ACHN (cell line): ENCODE results near the gene ZCCHC7.
A peak's percentile ranks its signal among the peaks of the same experiment; 100 is the strongest.
"Not testable (repeated sequence)": the region's sequence is repeated elsewhere in the genome, so short reads cannot be mapped to it uniquely, and the experiment has no call there.

Experiments used
- DNase-seq: peaks from one replicate; pipeline ENCODE4 v3.0.0-alpha.2; 2015
- in situ Hi-C: cut with HindIII; loops from 2 replicates; pipeline ENCODE4 v1.10.0; 2017; ENCODE audit warnings: low sequenced_read_pairs, low pct_ligation_motif_present, low pct_unique_long_range_greater_than_20kb

ZCCHC7 gene

GRCh38 chr9:37397948-37398347, 277.6 kb downstream of the ZCCHC7 start:
- DNase-seq, in situ Hi-C loops: not testable (repeated sequence)

- no peak for DNase-seq
- in situ Hi-C loops = no loop called here
These were observed 278.2 kb downstream of the ZCCHC7 start for GRCh38 chr9:37398464-37399025.

- no peak for DNase-seq
- in situ Hi-C loops = no loop called here
These were observed 279.0 kb downstream of the ZCCHC7 start for GRCh38 chr9:37399336-37399735.

- in situ Hi-C loops = no loop called here
- DNase-seq = no peak
These were observed 284.2 kb downstream of the ZCCHC7 start for GRCh38 chr9:37404590-37404989.

- DNase-seq = no peak
- in situ Hi-C loops = no loop called here
These were observed 285.0 kb downstream of the ZCCHC7 start for GRCh38 chr9:37405350-37405749.

GRCh38 chr9:37405764-37406380, 285.5 kb downstream of the ZCCHC7 start:
- in situ Hi-C loops = no loop called here
- no peak for DNase-seq

GRCh38 chr9:37406603-37407401, 286.4 kb downstream of the ZCCHC7 start:
- in situ Hi-C loops = no loop called here
- no peak for DNase-seq

GRCh38 chr9:37407468-37407867, 287.1 kb downstream of the ZCCHC7 start:
- DNase-seq = peak; percentile 34

More at GRCh38 chr9:37407468-37407867, 287.1 kb downstream of the ZCCHC7 start:
- in situ Hi-C loops = no loop called here
